HG03457 (cell line): ENCODE data around the gene CLDN7.

ENCODE experiments used
- ATAC-seq: cut with Tn5 transposase; IDR thresholded peaks from one replicate; pipeline ENCODE4 v1.9.1; 2021; ENCODE audit warnings: moderate number of reproducible peaks; ENCODE audit not compliant: unreplicated experiment

CLDN7 gene

DNA sequence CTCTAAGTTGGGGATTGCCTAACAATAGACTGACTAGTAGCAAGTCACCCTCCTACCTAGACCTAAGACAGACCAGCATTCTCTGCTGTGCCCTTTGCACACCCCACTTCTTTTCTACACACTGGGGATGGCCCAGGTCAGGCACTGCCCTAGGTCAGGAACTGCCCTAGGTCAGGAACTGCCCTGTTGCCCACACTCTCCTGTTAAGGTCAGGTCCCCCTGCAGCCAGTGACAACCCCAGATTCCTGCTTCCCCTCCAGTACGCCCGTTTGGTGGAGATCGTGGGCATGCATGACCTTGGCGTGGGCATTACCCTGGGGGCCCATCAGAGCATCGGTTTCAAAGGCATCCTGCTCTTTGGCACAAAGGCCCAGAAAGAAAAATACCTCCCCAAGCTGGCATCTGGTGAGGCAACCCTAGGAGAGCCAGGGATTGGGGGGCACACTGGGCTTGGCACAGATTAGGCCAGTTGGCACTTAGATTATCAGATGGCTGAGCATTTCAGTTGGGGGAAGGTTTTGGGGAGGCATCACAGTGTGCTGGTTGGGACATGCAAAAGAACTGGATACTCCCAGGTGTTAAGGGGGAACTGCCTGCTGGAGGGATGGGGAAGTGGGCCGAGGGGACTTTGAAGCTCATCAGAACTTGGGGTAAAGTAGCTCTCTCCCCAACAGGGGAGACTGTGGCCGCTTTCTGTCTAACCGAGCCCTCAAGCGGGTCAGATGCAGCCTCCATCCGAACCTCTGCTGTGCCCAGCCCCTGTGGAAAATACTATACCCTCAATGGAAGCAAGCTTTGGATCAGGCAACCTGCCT is 40.8 kb downstream of the CLDN7 start:
- no peak for ATAC-seq

DNA sequence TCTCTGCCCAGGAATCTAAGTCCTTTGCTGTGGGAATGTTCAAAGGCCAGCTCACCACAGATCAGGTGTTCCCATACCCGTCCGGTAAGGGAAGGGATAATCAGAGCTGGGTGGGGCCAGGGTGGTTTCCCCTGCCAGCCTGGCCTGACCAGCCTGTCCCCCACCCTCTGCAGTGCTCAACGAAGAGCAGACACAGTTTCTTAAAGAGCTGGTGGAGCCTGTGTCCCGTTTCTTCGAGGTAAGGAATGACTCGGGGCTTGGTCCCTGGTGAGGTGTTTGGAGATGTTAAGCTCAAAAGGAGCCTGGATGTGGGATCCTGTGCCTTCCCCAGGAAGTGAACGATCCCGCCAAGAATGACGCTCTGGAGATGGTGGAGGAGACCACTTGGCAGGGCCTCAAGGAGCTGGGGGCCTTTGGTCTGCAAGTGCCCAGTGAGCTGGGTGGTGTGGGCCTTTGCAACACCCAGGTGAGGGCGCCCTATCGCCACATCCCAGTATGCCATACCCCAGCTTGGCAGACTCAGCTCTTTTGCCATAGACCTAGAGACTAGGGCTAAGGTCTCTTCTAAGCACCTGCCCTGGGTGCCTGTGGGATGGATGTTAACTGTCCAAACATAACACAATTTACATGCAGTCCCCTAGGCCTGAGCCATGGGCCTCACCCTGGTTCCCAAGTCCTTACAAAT is 41.5 kb downstream of the CLDN7 start:
- ATAC-seq = no peak

DNA sequence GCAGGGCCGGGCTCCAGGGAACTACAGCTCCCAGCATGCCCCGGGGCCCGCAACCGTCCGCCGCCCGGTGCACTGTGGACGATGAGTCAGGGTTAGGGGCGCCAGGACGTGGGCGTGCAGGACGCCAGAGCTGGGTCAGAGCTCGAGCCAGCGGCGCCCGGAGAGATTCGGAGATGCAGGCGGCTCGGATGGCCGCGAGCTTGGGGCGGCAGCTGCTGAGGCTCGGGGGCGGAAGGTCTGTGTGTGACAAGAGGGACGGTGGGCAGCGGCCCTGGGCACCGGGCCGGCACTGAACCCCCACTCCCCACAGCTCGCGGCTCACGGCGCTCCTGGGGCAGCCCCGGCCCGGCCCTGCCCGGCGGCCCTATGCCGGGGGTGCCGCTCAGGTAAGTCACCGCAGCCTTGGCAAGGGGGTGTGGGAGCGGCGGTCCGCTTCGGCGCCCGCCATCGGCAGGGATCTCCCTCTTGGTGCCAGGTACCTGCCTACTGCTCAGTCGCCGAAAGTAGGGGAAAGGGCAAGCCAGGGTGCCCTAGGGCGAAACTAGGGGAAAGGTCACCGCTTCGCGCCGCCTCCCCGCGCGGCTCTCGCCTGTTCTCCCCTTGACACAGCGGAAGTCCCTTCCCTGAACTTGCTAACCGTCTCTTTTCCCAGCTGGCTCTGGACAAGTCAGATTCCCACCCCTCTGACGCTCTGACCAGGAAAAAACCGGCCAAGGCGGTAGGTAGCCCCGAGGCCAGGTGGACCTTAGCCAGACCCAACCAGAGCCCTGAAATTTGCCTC is 42.3 kb downstream of the CLDN7 start, which contains the start of the genes ACADVL and DLG4:
Gene ACADVL, plus strand, starts transcription at position 127 of the 781 bp plus-strand sequence. Its CDS starts 47 bp downstream, at position 174.
Gene DLG4, minus strand, starts transcription at position 25 of the 781 bp plus-strand sequence.
- ATAC-seq = no peak

DNA sequence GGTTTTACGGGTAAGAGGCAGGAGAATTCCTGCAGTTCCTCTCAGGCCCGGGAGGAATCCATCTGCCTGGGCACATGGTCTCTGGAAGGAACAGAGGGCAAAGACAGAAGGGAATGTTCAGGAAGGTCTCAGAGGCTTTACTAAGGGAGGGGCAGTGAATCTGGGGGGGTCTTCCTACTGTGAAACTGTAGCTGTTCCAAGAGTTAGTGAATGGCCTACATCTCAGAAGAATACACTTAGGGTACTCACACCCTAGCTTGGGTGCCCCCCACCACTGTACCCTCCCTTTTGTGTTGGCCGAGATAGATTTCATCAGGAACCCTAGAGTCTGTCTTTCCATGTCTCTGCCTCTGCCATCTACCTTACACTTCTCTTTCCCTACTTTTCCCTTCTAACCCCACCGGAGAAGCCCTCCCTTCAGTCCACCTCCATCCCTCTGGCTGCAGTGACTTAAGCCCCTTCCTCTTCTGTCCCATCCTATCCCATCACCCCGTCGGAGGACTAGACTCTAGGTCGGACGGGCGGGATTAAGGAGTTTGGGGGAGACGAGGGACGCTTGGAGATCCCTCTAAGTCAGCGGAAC is 43.0 kb downstream of the CLDN7 start:
- ATAC-seq = no peak

DNA sequence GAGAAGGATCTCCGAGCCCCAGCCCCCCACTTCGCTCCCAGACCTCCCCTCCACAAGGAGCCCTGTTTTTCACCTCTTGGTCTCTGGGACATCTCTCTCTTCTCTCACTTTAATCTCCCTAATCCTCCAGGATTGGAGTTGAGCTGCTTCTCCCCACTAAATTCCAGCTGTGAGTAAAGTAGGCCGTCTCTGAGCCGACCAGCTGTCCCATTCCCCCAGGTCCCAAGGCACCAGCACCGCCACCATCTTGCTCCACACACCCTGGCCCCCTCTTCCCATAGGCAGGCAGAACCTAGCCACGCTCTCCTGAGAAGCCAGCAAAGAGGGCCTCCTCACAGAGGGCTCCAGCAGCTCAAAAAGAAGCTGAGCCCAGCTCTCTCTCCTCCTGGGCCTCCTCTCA is 43.5 kb downstream of the CLDN7 start:
- no peak for ATAC-seq

DNA sequence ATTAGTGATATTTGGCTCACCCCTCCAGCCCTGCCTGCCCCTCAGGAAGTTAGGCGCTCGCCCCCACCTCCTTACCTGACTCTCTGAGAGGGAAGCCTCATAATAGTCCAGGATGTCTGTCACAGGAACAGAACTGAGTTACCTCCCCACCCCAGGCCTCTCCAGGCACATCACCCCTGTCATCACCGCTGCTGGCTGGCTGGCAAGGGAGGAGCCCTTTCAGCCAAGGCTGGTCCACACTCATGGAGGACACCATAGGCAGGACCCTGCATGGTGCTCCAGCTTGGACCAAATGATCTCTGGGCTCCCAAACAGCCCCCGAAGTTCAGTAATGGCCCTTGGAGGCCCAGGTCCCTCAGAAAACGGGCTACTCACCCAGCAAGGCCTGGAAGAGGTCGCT is 44.1 kb downstream of the CLDN7 start:
- no peak for ATAC-seq

DNA sequence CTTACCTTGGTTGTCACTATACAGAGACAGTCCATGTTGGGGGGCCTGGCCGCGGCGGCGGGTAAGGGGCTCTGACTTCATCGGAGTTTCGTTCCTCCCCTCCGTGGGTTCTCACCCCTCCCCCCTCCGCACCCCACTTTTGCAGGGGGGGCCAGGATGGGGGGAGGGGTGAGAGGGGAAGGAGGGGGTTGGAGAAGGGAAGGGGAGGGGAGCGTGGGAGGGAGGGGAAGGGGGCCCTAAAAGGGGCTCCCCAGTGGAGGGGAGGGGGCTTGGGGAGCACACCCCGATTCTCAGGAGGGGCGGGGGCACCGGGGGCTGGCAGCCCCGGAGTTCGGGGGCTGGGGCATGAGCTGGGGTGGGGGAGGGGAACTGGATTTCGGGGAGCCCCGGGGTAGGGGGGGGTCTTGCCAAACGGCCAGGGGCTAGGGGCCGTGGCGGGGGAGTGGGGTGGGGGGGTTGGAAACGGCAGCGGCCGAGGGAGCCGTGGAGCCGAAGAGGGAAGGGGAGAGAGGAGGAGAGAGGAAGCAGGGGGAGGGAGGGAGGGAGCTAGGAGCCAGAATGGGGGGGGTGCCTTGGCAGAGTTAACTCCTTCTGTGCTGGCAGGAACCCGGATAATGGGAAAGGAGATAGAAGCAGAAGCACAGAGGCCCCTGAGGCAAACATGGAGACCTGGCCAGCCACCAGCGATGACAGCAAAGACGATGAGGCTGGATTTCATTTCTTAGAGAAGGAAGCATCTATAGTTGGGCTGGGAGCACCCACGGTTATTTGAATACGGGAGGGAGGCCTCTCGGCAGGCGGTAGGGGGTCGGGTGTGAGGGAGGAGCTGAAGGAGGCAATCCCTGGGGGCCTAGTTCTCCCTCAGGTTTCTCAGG is 44.9 kb downstream of the CLDN7 start:
- no peak for ATAC-seq

DNA sequence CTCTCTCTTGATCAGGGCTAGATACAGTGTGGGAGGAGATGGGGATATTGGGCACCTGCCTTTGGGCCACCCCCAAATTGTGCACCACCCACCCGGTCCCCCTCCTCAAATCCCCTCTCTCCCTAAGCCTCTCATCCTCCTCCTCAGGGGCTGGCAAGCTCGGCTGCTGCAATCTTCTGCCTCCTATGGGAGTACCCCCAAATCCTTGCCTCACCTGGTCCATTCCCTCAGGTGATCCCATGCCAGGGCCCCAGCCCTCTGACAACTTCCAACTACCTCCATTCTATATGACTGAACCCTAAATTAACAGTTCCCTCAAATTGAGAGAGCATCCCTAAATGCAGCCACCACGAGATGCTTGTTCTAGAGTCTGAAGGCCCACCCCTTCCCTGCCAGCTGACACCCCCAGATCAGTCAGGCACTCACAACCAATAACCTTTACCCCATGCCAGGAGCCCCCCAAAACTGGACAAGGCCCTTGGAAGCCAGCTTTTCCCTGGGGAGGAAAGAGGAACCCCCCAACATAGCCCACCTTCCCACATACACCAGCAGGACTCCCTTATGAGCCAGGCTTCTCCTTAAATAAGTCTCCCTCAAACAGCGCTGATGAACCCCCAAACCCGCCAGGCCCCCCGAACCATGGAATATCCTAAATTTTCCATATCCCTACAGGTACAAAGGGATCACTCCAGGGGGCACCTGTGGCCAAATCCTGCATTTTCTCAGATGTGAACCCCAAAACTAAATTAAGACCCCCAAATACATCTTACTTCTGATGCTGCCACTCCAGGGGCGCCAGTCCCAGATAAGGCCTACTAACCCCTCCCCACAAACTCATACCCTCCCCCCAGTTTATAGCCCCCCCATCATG is 45.8 kb downstream of the CLDN7 start:
- no peak for ATAC-seq

DNA sequence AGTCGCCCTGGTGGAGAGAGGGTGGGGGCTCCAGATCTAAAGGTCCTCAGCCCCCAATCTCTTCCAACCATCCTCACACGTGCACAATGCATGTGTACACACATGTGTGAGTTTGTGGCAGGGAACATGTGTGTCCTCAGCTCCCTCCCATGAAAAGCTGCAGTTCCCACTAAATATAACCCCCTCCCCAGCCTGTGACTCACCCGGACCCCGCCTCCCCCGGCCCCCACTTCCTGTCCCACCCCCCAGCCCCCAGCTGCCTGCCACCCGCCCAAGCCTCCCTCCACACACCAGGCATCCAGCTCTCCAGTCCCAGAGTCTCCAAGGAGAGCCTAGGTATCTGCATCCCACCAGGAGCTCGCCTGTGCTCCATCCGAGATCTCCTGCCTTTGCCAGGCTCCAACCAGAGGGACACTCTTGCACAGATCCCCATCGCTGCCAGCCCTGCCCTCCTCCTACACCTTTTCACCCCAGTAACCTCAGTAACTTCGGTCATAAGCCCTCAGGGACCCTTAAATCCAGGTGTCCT is 46.6 kb downstream of the CLDN7 start:
- no peak for ATAC-seq

DNA sequence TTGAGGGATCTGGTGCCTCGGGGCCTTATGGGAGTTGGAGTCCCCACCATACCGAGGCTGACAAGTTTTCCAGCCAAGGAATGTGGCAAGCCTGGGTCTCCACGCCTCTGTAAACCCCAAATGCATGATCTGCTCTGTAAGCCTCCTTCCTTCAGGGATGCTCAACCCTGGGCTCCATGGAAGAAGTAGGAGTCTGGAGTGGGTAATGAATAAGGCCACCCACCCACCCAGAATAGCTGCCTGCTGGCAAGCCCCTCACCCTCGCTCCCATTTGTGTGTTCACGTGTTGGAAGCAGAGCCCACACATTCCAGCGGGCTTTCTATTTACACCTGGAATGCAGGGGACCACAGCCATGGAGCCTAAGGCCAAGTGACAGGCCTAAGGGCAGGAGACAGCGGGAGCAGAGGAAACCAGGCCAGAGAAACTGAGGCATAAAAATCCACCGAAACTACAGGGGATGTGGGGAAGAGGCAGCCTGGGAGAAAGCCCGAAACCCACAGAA is 47.1 kb downstream of the CLDN7 start:
- ATAC-seq = no peak

DNA sequence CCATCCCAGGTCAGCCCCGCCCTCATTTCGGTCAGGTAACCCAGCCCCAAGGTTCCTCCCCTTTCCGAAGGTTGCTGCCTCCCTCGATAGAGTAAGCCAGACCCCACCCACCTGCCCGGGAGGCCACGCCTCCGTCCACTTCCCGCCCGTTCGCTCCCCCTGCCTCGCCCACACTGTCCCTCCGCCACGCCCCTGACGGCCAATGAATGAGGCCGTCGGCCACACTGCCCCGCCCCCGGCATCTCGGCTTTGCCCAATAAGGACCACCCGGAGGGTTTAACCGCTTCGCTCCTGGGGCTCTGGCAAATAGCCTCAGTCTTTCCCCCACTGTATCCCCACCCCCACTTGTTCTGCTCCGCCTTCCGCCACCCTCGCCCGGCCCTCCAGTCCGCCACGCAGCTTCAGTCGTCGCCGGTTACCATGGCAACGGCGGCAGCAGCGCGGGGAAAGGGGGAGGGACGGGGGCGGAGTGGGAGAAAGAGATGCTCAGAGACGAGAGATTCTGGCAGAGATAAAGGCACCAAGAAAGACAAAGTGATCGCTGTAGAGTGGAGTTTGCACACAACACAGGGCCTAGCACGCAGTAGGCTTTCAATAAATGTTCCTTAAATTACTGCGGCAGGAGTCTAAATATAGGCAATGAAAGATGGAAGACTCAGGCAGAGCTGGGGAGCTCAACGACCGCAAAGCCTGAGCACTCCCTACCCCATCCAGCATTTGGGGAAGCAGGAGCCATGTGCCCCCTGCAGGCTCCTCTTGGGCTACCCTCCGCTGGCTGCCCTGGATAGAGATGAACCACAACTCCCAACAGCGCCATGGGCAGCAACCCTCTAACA is 47.8 kb downstream of the CLDN7 start:
- ATAC-seq = peak; percentile 55

DNA sequence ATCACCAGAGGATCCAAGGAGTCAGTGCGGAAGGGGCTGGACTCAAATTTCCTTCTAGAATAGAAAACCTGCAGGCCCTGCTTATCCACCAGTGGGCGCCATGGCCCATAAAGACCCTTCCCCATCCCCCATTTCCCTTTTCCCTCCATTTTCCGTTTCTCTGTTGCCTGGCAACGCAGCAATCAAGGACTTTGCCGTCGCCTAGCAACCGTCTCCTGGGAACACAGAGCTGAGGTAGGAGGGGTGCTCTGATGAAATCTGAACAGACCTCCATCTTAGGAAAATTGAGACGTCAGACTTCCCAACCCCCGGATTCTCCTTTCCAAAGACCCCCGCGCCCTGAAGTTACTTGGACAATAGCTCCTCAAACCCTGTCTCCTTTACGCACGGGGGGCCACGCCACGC is 48.4 kb downstream of the CLDN7 start:
- no peak for ATAC-seq

DNA sequence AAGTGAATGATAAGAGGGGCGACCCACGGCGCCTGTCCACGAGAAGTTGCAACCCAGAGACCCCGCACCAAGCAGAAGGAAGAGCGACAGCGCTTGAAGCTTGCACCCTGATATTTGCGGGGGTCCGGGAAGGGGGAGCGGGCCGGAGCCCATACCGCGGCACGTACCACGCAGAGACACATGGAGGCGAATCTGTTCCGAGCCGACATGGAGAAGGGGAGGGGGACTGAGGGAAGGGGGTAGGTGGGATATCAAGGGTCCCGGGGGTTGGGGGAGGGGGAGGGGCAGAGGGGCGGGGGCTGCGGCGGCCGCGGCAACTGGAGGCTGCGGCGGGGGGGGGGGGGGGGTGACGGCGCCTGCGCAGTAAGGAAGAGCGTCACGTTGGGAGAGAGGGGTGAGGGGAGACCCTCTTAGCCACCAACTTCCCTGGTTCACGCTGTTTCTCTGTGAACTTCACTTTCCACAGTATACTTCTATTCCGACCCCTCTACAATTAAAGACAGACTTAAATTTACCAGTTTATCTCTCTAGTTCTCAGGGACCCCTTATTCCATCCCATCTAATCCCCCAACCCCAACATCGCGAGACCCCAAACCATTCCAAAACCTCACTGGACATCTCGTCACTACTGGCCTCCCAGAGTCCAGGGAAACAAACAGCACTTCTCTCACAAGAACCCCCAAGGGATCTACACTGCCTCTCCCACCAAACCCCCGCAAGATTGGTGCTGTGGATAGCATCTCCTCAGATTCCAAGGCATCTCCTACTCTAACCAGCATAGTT is 50.6 kb downstream of the CLDN7 start:
- ATAC-seq = no peak
